ENCODE data around the gene GSTA4. TPM values are rescaled to one million over a fixed set of nuclear protein-coding genes. Genes with fewer than 3 reads are reported as not detected.

GSTA4 gene
- polyA plus RNA-seq, 1 donor (not counting 4 experiments of a cell fraction or from before 2014, with no cell fraction given), result 40.2 TPM

GRCh38 chr6:53015486-53015885, 20.4 kb upstream of the GSTA4 start:
- Histone ChIP-seq H3K4me2 (ENCODE audit: control insufficient read depth, extremely low read depth, insufficient read depth, low read depth, low read length) (no peak overlapping the region), H3K27ac (ENCODE audit: control insufficient read depth, insufficient read depth, low read length) (no peak overlapping the region), H3K9ac (ENCODE audit: control insufficient read depth, extremely low read depth, insufficient read depth, low read length) (no peak overlapping the region), H3K27me3 (ENCODE audit: control insufficient read depth, extremely low read depth, insufficient read depth, low read length) (no peaks in the 10 kb centered on the region), H3K36me3 (ENCODE audit: control insufficient read depth in 2 of 2, extremely low read depth in 1 of 2, insufficient read depth in 2 of 2, low read length in 2 of 2) (peaks cover 2 to 5% of the 10 kb centered on the region in 2 experiments), H3K9me3 (ENCODE audit: control insufficient read depth, low read depth, low read length) (no peaks in the 10 kb centered on the region), H3K4me1 (ENCODE audit: control insufficient read depth, extremely low read depth, insufficient read depth, low read length) (no peaks in the 10 kb centered on the region), H3K79me2 (ENCODE audit: control insufficient read depth, insufficient read depth, low read length) (no peaks in the 10 kb centered on the region), H2AFZ (ENCODE audit: control insufficient read depth, low read length) (no peak overlapping the region), H4K20me1 (ENCODE audit: control insufficient read depth, extremely low read depth, insufficient read depth, low read length) (no peaks in the 10 kb centered on the region), H3K9me1 (ENCODE audit: control insufficient read depth, extremely low read depth, insufficient read depth, low read length) (no peaks in the 10 kb centered on the region), H3K4me3 (ENCODE audit: control insufficient read depth in 2 of 3, extremely low read depth in 1 of 3, insufficient read depth in 2 of 3, low read depth in 1 of 3, low read length in 3 of 3) (no peak overlapping the region)
- DNase-seq (ENCODE audit: low read depth, low spot score) (no peak), FAIRE-seq (no peak)
- dilution Hi-C loops (cut with MboI; ENCODE audit: extremely low pct_ligation_motif_present, low sequenced_read_pairs), result no loop called here
- no peak for TF ChIP-seq EZH2 (IDR thresholded peaks at IDR 0.05; ENCODE audit: low read length)
- no peak for TF ChIP-seq CTCF (optimal IDR thresholded peaks at IDR 0.05 in 1 of 3, IDR thresholded peaks at IDR 0.05 in 1 of 3, conservative IDR thresholded peaks at IDR 0.05 in 1 of 3; ENCODE audit: extremely low read depth in 1 of 3, insufficient read depth in 2 of 3, low read length in 3 of 3)

- FAIRE-seq, result no peak
- dilution Hi-C loops (cut with MboI; ENCODE audit: extremely low pct_ligation_motif_present, low sequenced_read_pairs), result no loop called here
- H3K4me2 ChIP-seq (ENCODE audit: control insufficient read depth, extremely low read depth, insufficient read depth, low read depth, low read length), result no peak overlapping the region
Observed at GRCh38 chr6:53014744-53015143, 19.7 kb upstream of the GSTA4 start.

More at GRCh38 chr6:53014744-53015143, 19.7 kb upstream of the GSTA4 start:
- H3K9me1 ChIP-seq (ENCODE audit: control insufficient read depth, extremely low read depth, insufficient read depth, low read length), result no peaks in the 10 kb centered on the region
- no peaks in the 10 kb centered on the region for H3K79me2 ChIP-seq (ENCODE audit: control insufficient read depth, insufficient read depth, low read length)
- TF ChIP-seq EZH2 (IDR thresholded peaks at IDR 0.05; ENCODE audit: low read length) (no peak), CTCF (optimal IDR thresholded peaks at IDR 0.05 in 1 of 3, IDR thresholded peaks at IDR 0.05 in 1 of 3, conservative IDR thresholded peaks at IDR 0.05 in 1 of 3; ENCODE audit: extremely low read depth in 1 of 3, insufficient read depth in 2 of 3, low read length in 3 of 3) (no peak)
- DNase-seq (ENCODE audit: low read depth, low spot score), result no peak
- H3K27ac ChIP-seq (ENCODE audit: control insufficient read depth, insufficient read depth, low read length), result no peak overlapping the region
- H2AFZ ChIP-seq (ENCODE audit: control insufficient read depth, low read length), result no peak overlapping the region
- no peak overlapping the region for H3K4me3 ChIP-seq (ENCODE audit: control insufficient read depth in 2 of 3, extremely low read depth in 1 of 3, insufficient read depth in 2 of 3, low read depth in 1 of 3, low read length in 3 of 3)
- no peaks in the 10 kb centered on the region for H3K4me1 ChIP-seq (ENCODE audit: control insufficient read depth, extremely low read depth, insufficient read depth, low read length)
- H3K36me3 ChIP-seq (ENCODE audit: control insufficient read depth in 2 of 2, extremely low read depth in 1 of 2, insufficient read depth in 2 of 2, low read length in 2 of 2), result peaks cover 2 to 5% of the 10 kb centered on the region in 2 experiments
- H3K27me3 ChIP-seq (ENCODE audit: control insufficient read depth, extremely low read depth, insufficient read depth, low read length), result no peaks in the 10 kb centered on the region
- no peak overlapping the region for H3K9ac ChIP-seq (ENCODE audit: control insufficient read depth, extremely low read depth, insufficient read depth, low read length)
- H4K20me1 ChIP-seq (ENCODE audit: control insufficient read depth, extremely low read depth, insufficient read depth, low read length), result no peaks in the 10 kb centered on the region
- no peaks in the 10 kb centered on the region for H3K9me3 ChIP-seq (ENCODE audit: control insufficient read depth, low read depth, low read length)

All from keratinocyte (primary cell).